Bronchial epithelial cell (primary cell): ENCODE data around the gene PPFIA3. TPM values are rescaled to one million over a fixed set of nuclear protein-coding genes. Genes with fewer than 3 reads are reported as not detected.
"Not testable (repeated sequence)": the region's sequence is repeated elsewhere in the genome, so short reads cannot be mapped to it uniquely, and the experiment has no call there.

Experiments
- DNase-seq: peaks from one replicate; pipeline ENCODE4 v3.0.0-alpha.2; 2010; ENCODE audit warnings: low read depth
- FAIRE-seq: peaks from 2 replicates; lab custom pipeline; 2011; peaks lifted over from hg19 to GRCh38; lab: Jason Lieb, UNC
- H3K27me3 ChIP-seq: 2 replicates; pipeline ENCODE4 v1.5.1; 2011; ENCODE audit warnings: low read length; ENCODE audit not compliant: control insufficient read depth, insufficient read depth
- H3K36me3 ChIP-seq: 2 replicates; pipeline ENCODE4 v1.5.1; 2011; ENCODE audit warnings: low read length; ENCODE audit not compliant: control insufficient read depth, insufficient read depth
- H3K4me3 ChIP-seq: 2 replicates; pipeline ENCODE4 v1.5.1; 2011; ENCODE audit warnings: mild to moderate bottlenecking, low read depth, low read length, control low read depth
- total RNA-seq: library from RNA; depleted of rRNA; stranded (reverse); fragments of >200 nt; gene quantifications from 2 replicates; pipeline ENCODE4 v1.2.1, GENCODE V29; 2014
- TF ChIP-seq, protein P1 (sequence below): IDR thresholded peaks from 2 replicates; pipeline ENCODE4 v1.5.1; 2011; ENCODE audit warnings: mild to moderate bottlenecking, moderate library complexity, low read length, control low read depth, inconsistent platforms; ENCODE audit not compliant: insufficient read depth, severe bottlenecking

Gene PPFIA3
- total RNA-seq, 1 donor from 2014 or later = 1.3 TPM

DNA sequence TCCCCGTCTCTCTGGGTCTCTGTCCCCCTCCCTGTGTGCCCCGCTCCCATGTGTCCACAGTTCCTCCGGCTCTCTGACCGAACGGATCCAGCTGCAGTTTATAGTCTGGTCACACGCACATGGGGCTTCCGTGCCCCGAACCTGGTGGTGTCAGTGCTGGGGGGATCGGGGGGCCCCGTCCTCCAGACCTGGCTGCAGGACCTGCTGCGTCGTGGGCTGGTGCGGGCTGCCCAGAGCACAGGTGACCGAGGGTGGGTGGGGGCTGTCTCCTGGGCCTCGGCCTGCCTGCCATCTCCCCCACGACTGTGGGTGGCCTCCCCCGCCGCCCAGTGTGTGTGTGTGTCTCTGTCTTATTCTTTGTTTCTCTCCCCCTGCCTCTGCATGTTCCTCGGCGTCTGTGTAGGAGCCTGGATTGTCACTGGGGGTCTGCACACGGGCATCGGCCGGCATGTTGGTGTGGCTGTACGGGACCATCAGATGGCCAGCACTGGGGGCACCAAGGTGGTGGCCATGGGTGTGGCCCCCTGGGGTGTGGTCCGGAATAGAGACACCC lies 48.6 kb downstream of the PPFIA3 start:
- TF ChIP-seq, protein P1, sequence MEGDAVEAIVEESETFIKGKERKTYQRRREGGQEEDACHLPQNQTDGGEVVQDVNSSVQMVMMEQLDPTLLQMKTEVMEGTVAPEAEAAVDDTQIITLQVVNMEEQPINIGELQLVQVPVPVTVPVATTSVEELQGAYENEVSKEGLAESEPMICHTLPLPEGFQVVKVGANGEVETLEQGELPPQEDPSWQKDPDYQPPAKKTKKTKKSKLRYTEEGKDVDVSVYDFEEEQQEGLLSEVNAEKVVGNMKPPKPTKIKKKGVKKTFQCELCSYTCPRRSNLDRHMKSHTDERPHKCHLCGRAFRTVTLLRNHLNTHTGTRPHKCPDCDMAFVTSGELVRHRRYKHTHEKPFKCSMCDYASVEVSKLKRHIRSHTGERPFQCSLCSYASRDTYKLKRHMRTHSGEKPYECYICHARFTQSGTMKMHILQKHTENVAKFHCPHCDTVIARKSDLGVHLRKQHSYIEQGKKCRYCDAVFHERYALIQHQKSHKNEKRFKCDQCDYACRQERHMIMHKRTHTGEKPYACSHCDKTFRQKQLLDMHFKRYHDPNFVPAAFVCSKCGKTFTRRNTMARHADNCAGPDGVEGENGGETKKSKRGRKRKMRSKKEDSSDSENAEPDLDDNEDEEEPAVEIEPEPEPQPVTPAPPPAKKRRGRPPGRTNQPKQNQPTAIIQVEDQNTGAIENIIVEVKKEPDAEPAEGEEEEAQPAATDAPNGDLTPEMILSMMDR = no peak
- DNase-seq (no peak), FAIRE-seq (no peak)
- Histone ChIP-seq H3K4me3 (no peak overlapping the region), H3K27me3 (no peaks in the 10 kb centered on the region), H3K36me3 (peaks cover 20% of the 10 kb centered on the region)

DNA sequence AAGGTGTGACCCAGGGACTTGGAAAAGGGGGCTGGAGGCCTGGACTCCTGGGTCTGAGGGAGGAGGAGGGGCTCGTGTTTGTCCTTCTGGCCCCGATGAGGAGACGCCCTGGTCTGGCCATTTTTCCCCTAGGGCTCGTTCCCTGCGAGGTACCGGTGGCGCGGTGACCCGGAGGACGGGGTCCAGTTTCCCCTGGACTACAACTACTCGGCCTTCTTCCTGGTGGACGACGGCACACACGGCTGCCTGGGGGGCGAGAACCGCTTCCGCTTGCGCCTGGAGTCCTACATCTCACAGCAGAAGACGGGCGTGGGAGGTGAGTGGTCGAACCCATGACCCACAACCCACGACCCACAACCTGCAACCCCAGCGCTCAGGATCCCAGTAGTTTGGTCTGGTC lies 49.1 kb downstream of the PPFIA3 start:
- H3K4me3 ChIP-seq = no peak overlapping the region
- no peak for FAIRE-seq
- DNase-seq = no peak
- H3K36me3 ChIP-seq = peaks cover 20% of the 10 kb centered on the region
- no peaks in the 10 kb centered on the region for H3K27me3 ChIP-seq
- TF ChIP-seq, protein P1 = no peak

DNA sequence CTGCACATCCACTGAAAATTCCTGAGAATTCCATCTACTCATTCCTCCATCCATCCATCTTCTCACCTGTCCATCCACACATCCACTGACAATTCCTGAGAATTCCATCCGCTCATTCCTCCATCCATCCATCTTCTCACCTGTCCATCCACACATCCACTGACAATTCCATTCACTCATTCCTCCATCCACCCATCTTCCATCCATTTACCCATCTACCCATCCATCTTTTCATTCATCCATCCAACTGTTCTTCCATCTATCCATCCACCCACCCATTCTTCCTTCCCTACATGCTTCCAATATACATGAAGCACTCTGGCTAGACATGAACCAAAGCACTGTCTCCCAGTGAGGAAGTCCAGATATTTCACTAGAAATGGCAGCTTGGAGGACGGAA lies 53.9 kb downstream of the PPFIA3 start:
- DNase-seq (no peak), FAIRE-seq (no peak)
- Histone ChIP-seq H3K36me3 (peaks cover 18% of the 10 kb centered on the region), H3K27me3 (no peaks in the 10 kb centered on the region), H3K4me3 (no peak overlapping the region)
- TF ChIP-seq, protein P1 = no peak

DNA sequence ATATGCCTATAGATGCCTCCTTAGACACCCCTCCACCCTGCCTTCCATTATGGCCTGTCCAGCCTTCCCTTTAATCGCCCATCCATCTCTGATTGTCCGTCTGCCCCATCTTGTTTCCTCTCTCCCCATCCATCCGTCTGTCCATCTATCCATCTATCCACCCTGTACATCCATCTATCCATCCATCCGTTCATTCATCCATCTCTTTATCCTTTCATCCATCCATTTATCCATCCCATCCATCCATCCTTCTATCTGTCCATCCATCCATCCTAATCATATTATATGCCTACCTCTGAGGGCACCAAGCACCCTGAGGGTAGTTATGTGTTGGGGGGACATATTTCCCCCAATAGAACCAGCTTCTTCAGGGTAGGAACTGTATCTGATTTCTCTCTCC lies 61.3 kb downstream of the PPFIA3 start:
- DNase-seq (no peak), FAIRE-seq (no peak)
- TF ChIP-seq, protein P1 = no peak
- Histone ChIP-seq H3K27me3 (no peaks in the 10 kb centered on the region), H3K4me3 (no peak overlapping the region), H3K36me3 (peaks cover 13% of the 10 kb centered on the region)

DNA sequence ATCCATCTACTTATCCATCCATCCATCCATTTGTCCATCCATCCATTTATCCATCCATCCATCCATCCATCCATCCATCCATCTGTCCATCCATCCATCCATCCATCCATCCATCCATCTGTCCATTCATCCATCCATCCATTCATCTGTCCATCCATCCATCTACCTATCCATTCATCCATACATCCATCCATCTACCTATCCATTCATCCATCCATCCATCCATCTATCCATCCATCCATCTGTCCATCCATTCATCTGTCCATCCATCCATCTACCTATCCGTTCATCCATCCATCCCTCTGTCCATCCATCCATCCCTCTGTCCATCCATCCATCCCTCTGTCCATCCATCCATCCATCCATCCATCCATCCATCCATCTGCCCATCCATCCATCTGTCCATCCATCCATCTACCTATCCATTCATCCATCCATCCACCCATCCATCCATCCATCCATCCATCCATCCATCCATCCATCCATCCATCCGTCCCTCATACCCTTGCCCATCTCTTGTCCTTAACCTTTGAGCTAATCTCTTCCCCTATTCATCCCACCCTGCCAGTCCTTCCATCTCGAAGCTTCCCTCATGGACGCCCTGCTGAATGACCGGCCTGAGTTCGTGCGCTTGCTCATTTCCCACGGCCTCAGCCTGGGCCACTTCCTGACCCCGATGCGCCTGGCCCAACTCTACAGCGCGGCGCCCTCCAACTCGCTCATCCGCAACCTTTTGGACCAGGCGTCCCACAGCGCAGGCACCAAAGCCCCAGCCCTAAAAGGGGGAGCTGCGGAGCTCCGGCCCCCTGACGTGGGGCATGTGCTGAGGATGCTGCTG lies 62.9 kb downstream of the PPFIA3 start:
- not testable (repeated sequence) for FAIRE-seq, H3K27me3 ChIP-seq, DNase-seq, H3K4me3 ChIP-seq
- peaks cover 14% of the 10 kb centered on the region for H3K36me3 ChIP-seq

DNA sequence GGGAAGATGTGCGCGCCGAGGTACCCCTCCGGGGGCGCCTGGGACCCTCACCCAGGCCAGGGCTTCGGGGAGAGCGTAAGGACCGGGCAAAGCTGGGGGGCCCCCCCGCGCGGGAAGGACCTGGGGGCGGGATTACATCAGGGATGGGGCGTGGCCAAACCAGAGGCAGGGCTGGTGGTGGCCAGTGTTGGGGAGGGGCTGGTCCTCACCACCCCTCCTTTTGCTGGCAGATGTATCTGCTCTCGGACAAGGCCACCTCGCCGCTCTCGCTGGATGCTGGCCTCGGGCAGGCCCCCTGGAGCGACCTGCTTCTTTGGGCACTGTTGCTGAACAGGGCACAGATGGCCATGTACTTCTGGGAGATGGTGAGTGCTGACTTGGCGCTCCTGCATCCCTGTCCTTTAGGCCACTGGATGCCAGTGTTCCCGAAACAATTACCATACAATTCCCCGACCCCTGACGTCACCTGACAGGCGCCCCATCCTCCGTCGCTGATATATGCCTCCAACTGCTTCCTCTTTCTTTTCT lies 63.6 kb downstream of the PPFIA3 start:
- no peak for FAIRE-seq
- DNase-seq = no peak
- Histone ChIP-seq H3K36me3 (peaks cover 17% of the 10 kb centered on the region), H3K4me3 (no peak overlapping the region), H3K27me3 (no peaks in the 10 kb centered on the region)
- TF ChIP-seq, protein P1 = no peak
